ENCODE measurements around the gene CHRNA5.

The CHRNA5 gene

GRCh38 chr15:78640527-78641101 lies 75.3 kb downstream of the CHRNA5 start:
- no peak for DNase-seq

- DNase-seq = no peak
Measured at GRCh38 chr15:78641102-78641748, 75.9 kb downstream of the CHRNA5 start, which contains the start of gene CHRNB4. TSS of gene CHRNB4 (minus strand) at chr15:78641210. CDS start at chr15:78641133, 77 bp downstream.

DNA sequence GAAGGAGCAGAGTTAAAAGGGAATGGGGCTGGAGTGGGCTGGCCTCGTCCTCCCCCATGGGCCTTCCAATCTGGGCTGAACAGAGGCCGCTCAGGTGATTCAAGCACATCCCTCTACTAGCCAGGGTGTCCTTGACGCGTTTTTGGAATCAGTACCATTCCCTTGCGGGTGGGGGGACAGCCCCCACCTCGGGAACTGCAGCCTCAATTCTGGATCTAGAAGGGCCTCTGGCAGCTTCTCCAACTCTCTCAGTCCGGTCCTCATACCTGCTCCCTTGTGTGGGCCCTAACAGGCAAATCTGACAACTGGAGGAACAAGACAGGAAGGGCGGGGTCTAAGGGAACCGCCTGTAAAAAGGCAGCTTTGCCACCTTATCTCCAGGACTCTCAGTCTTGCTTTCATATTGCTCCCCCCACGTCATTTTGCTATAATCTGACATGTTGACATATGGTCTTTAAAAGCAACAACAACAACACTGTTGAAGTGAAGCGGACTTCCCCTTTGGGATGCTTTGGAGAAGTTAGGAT lies 76.5 kb downstream of the CHRNA5 start:
- no peak for DNase-seq

- no peak for DNase-seq
Measured at GRCh38 chr15:78642331-78642730, 77.0 kb downstream of the CHRNA5 start.
